Measurements from ENCODE around the gene RIT2.
"Not testable (repeated sequence)": the region's sequence is repeated elsewhere in the genome, so short reads cannot be mapped to it uniquely, and the experiment has no call there.

RIT2 gene

DNA sequence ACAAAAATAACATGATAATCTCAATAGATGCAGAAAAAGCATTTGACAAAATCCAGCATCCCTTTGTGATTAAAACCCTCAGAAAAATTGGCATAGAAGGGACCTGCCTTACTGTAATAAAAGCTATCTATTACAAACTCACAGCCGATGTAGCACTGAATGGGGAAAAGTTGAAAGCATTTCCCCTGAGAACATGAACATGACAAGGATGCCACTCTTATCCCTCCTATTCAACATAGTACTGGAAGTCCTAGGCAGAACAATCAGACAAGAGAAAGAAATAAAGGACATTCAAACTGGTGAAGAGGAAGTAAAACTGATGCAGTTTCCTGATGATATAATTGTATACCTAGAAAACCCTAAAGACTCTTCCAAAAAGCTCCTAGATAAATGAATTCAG lies 368.7 kb downstream of the RIT2 start:
- no peak overlapping the region for H3K4me2 ChIP-seq (ENCODE audit: low read length)
- H3K9me3 ChIP-seq (replicated peaks; ENCODE audit: low read length) = no peaks in the 10 kb centered on the region
- no peaks in the 10 kb centered on the region for H3K36me3 ChIP-seq (ENCODE audit: insufficient read depth, low read length)
- no peaks in the 10 kb centered on the region for H3K27me3 ChIP-seq (ENCODE audit: control insufficient read depth, insufficient read depth, low read length)
- no peak overlapping the region for H3K4me3 ChIP-seq (ENCODE audit: low read length)
- no peaks in the 10 kb centered on the region for H3K4me1 ChIP-seq (ENCODE audit: control insufficient read depth, insufficient read depth, low read length)
- no peak overlapping the region for H3K9ac ChIP-seq (ENCODE audit: low read depth, low read length)

DNA sequence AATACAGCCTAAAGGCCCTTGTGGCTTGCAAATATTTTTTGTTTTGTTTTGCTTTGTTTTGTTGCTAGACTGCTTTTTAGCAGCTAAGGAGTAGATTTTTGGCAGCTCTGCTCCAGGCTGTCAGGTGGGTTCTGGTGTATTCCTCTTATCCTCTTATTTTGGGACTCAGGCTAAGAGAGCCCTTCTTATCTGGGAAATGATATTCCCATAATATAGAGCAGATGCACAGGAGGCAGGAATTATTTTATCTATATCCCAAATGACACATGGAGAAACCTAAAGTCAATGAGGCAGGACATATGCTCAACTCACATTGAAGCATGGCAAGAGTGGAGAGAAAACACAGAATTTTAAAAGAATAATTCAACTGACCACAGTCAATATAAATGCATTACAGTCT lies 369.6 kb downstream of the RIT2 start:
- Histone ChIP-seq H3K27me3 (ENCODE audit: control insufficient read depth, insufficient read depth, low read length) (no peaks in the 10 kb centered on the region), H3K4me3 (ENCODE audit: low read length) (no peak overlapping the region), H3K4me2 (ENCODE audit: low read length) (no peak overlapping the region), H3K36me3 (ENCODE audit: insufficient read depth, low read length) (no peaks in the 10 kb centered on the region), H3K9ac (ENCODE audit: low read depth, low read length) (no peak overlapping the region), H3K4me1 (ENCODE audit: control insufficient read depth, insufficient read depth, low read length) (no peaks in the 10 kb centered on the region), H3K9me3 (replicated peaks; ENCODE audit: low read length) (no peaks in the 10 kb centered on the region)

DNA sequence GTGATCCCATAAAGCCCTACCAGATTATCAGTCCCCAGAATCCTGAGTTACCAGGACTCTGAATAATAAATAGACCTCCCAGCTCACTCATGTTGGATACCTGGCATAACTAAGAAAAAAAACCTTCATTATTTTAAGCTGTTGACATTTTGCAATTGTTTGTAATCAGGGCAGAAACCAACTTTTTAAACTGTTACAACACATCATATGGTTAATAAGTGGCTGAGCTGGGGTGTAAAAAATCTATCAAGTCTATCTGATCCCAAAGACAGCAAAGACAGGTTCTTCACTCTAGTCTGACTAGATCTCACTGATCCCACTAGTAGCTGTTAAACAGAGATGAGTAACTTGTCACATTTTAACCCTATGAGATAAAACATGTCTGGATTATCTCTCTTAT lies 370.3 kb downstream of the RIT2 start:
- Histone ChIP-seq H3K36me3 (ENCODE audit: insufficient read depth, low read length) (no peaks in the 10 kb centered on the region), H3K4me3 (ENCODE audit: low read length) (no peak overlapping the region), H3K27me3 (ENCODE audit: control insufficient read depth, insufficient read depth, low read length) (no peaks in the 10 kb centered on the region), H3K9me3 (replicated peaks; ENCODE audit: low read length) (no peaks in the 10 kb centered on the region), H3K4me2 (ENCODE audit: low read length) (no peak overlapping the region), H3K9ac (ENCODE audit: low read depth, low read length) (no peak overlapping the region), H3K4me1 (ENCODE audit: control insufficient read depth, insufficient read depth, low read length) (no peaks in the 10 kb centered on the region)

DNA sequence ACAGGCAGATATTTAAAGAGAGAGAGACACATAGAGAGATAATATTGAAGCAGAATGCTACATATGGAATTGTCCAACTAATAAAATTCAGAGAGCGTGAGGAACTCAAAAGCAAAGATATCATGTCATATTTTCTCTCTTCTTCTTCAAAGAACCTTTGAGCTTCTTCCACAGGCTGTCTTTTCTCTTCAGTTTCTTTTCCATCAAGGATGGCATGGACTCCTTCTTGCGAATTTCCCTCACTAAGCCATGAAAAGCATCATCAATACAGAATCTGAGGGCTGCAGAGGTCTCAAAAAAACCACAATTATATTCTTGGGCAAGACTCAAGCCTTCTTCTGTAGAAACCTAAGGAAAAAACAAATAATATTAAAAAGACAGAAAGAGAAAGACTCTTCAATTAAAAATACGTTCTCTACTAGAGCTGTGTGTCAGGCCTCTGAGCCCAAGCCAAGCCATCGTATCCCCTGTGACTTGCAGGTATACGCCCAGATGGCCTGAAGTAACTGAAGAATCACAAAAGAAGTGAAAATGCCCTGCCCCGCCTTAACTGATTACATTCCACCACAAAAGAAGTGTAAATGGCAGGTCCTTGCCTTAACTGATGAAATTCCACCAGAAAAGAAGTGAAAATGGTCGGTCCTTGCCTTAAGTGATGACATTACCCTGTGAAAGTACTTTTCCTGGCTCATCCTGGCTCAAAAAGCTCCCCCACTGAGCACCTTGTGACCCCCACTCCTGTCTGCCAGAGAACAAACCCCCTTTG lies 371.9 kb downstream of the RIT2 start:
- H3K9me3 ChIP-seq (replicated peaks; ENCODE audit: low read length) = no peaks in the 10 kb centered on the region
- H3K4me1 ChIP-seq (ENCODE audit: control insufficient read depth, insufficient read depth, low read length) = no peaks in the 10 kb centered on the region
- no peak overlapping the region for H3K4me3 ChIP-seq (ENCODE audit: low read length)
- no peaks in the 10 kb centered on the region for H3K36me3 ChIP-seq (ENCODE audit: insufficient read depth, low read length)
- H3K4me2 ChIP-seq (ENCODE audit: low read length) = no peak overlapping the region
- no peaks in the 10 kb centered on the region for H3K27me3 ChIP-seq (ENCODE audit: control insufficient read depth, insufficient read depth, low read length)
- no peak overlapping the region for H3K9ac ChIP-seq (ENCODE audit: low read depth, low read length)

DNA sequence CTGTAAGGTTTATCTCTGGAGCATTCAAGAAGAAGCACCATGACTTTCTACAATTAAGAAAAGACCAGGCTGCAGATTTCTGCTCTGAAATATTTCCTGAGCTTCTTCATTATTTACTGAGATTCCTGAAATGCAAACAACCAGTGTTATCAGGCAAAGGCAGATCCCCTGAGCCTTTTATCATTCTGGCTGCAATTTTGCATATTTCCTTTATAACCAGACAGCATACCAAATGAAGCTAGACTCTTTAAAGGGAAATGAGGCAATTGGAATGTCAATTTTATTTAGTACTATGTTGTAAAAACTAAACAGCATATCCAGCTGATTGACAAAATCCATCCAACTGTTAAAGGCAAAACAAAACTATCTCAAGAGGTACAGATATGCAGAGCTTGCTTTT lies 372.5 kb downstream of the RIT2 start:
- Histone ChIP-seq H3K9ac (ENCODE audit: low read depth, low read length) (no peak overlapping the region), H3K9me3 (replicated peaks; ENCODE audit: low read length) (no peaks in the 10 kb centered on the region), H3K36me3 (ENCODE audit: insufficient read depth, low read length) (no peaks in the 10 kb centered on the region), H3K4me3 (ENCODE audit: low read length) (no peak overlapping the region), H3K4me1 (ENCODE audit: control insufficient read depth, insufficient read depth, low read length) (no peaks in the 10 kb centered on the region), H3K4me2 (ENCODE audit: low read length) (no peak overlapping the region), H3K27me3 (ENCODE audit: control insufficient read depth, insufficient read depth, low read length) (no peaks in the 10 kb centered on the region)

DNA sequence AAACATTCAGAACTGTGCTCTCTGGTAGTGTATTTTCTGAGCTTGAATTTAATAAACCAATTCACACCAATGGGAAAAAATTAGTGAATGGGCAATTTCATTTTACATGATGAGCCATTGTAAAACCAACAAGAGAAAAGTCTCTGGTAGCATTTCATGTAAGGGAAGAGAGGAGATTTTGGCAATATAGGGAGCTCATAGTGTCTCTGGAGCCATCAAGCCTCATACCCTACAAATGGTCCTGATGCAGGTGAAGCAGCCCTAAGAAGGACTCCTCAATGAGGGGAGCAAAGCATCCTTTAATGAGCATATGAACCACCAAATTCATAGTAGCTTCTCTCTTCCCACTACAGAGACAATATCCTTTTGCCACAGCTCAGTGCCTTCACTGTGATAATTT lies 373.0 kb downstream of the RIT2 start:
- Histone ChIP-seq H3K9me3 (replicated peaks; ENCODE audit: low read length) (no peaks in the 10 kb centered on the region), H3K4me1 (ENCODE audit: control insufficient read depth, insufficient read depth, low read length) (no peaks in the 10 kb centered on the region), H3K36me3 (ENCODE audit: insufficient read depth, low read length) (no peaks in the 10 kb centered on the region), H3K4me3 (ENCODE audit: low read length) (no peak overlapping the region), H3K27me3 (ENCODE audit: control insufficient read depth, insufficient read depth, low read length) (no peaks in the 10 kb centered on the region), H3K9ac (ENCODE audit: low read depth, low read length) (no peak overlapping the region), H3K4me2 (ENCODE audit: low read length) (no peak overlapping the region)

DNA sequence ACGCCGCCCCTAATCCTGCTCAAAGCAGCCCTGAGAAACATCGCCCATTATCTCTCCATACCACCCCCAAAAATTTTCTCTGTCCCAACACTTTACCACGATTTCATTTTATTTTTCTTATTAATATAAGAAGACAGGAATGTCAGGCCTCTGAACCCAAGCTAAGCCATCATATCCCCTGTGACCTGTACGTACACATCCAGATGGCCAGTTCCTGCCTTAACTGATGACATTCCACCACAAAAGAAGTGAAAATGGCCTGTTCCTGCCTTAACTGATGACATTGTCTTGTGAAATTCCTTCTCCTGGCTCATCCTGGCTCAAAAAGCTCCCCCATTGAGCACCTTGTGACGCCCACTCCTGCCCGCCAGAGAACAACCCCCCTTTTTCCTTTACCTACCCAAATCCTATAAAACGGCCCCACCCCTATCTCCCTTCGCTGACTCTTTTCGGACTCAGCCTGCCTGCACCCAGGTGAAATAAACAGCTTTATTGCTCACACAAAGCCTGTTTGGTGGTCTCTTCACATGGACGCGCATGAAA lies 373.6 kb downstream of the RIT2 start:
- H3K4me2 ChIP-seq (ENCODE audit: low read length); H3K27me3 ChIP-seq (ENCODE audit: control insufficient read depth, insufficient read depth, low read length); H3K4me3 ChIP-seq (ENCODE audit: low read length); H3K36me3 ChIP-seq (ENCODE audit: insufficient read depth, low read length); H3K9ac ChIP-seq (ENCODE audit: low read depth, low read length); H3K9me3 ChIP-seq (replicated peaks; ENCODE audit: low read length); H3K4me1 ChIP-seq (ENCODE audit: control insufficient read depth, insufficient read depth, low read length): not testable (repeated sequence)

DNA sequence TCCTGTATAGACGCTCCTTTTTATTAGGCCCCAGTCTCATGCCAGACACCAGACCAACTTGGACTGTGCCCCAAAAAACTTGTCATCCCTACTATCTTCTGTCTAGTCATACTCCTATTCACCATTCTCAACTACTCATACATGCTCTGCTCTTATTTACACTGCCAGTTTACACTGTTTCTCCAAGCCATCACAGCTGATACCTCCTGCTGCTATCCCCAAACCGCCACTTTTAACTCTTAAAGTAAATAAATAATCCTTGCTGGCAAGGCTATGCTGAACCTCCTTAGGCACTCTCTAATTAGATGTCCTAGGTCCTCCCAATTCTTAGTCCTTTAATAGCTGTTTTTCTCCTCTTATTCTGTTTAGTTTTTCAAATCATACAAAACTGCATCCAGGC lies 374.2 kb downstream of the RIT2 start:
- not testable (repeated sequence) for H3K4me3 ChIP-seq (ENCODE audit: low read length); H3K27me3 ChIP-seq (ENCODE audit: control insufficient read depth, insufficient read depth, low read length); H3K9me3 ChIP-seq (replicated peaks; ENCODE audit: low read length); H3K4me1 ChIP-seq (ENCODE audit: control insufficient read depth, insufficient read depth, low read length); H3K9ac ChIP-seq (ENCODE audit: low read depth, low read length); H3K36me3 ChIP-seq (ENCODE audit: insufficient read depth, low read length); H3K4me2 ChIP-seq (ENCODE audit: low read length)

DNA sequence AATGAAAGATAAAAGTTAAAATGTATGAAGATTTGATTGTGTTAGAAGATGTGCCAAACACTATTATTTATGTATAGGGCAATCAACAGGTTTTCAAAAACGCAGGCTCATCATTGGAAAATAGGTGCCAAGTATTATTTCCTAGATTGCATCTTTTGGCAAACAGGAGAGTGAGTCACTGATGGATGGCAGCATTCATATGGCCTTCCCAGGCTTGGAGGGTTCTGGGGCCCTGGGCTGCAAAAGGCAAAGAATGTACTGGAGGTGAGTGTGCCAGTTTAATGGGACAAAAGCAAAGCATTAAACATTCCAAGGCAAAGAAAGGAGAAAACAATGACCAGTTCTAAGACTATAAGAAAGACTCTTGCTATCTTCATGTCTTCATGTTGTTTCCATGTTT lies 379.4 kb downstream of the RIT2 start:
- Histone ChIP-seq H3K4me1 (ENCODE audit: control insufficient read depth, insufficient read depth, low read length) (no peaks in the 10 kb centered on the region), H3K4me2 (ENCODE audit: low read length) (no peak overlapping the region), H3K4me3 (ENCODE audit: low read length) (no peak overlapping the region), H3K36me3 (ENCODE audit: insufficient read depth, low read length) (no peaks in the 10 kb centered on the region), H3K27me3 (ENCODE audit: control insufficient read depth, insufficient read depth, low read length) (no peaks in the 10 kb centered on the region), H3K9ac (ENCODE audit: low read depth, low read length) (no peak overlapping the region), H3K9me3 (replicated peaks; ENCODE audit: low read length) (no peaks in the 10 kb centered on the region)

DNA sequence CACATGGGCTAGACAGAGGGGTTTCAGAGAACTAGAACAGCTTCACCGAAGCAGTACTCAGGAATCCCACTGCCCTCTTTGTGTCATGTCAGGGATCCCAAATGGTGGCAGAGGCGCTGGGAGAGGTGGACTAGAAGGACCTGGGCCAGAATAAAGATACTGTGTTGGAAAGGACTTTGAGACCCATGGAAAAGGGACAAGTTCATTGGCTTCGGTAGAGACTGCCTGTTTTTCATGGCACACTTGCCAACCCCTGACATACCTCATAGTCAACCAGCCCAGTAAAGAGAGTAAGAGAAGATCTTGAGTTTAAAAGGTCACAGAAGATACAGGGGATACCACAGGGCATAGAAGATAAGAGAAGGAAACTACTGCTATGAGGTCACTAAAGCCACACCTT lies 381.0 kb downstream of the RIT2 start:
- H3K27me3 ChIP-seq (ENCODE audit: control insufficient read depth, insufficient read depth, low read length) = no peaks in the 10 kb centered on the region
- H3K9me3 ChIP-seq (replicated peaks; ENCODE audit: low read length) = no peaks in the 10 kb centered on the region
- no peak overlapping the region for H3K9ac ChIP-seq (ENCODE audit: low read depth, low read length)
- no peak overlapping the region for H3K4me3 ChIP-seq (ENCODE audit: low read length)
- no peaks in the 10 kb centered on the region for H3K4me1 ChIP-seq (ENCODE audit: control insufficient read depth, insufficient read depth, low read length)
- H3K36me3 ChIP-seq (ENCODE audit: insufficient read depth, low read length) = no peaks in the 10 kb centered on the region
- H3K4me2 ChIP-seq (ENCODE audit: low read length) = no peak overlapping the region

DNA sequence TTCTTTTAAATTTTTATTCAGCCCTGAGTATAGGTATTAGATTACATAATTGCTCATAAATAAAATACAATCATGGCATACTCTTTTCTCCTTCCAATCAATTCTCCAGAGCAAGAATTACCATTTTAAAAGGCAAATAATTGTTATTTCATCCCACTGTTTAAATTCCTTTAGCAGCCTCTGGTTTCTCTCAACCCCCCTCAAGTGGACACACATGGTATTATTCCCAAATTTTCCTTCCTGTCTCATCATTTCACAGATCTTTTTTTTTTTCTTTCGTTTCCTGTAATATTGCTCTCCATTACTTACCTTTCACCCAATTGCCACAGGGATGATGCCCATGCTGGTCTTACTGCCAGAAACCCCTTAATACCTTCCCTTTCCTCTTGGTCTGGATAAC lies 385.2 kb downstream of the RIT2 start:
- H3K4me2 ChIP-seq (ENCODE audit: low read length) = no peak overlapping the region
- H3K9me3 ChIP-seq (replicated peaks; ENCODE audit: low read length) = no peaks in the 10 kb centered on the region
- no peak overlapping the region for H3K9ac ChIP-seq (ENCODE audit: low read depth, low read length)
- H3K4me1 ChIP-seq (ENCODE audit: control insufficient read depth, insufficient read depth, low read length) = no peaks in the 10 kb centered on the region
- no peaks in the 10 kb centered on the region for H3K36me3 ChIP-seq (ENCODE audit: insufficient read depth, low read length)
- H3K27me3 ChIP-seq (ENCODE audit: control insufficient read depth, insufficient read depth, low read length) = no peaks in the 10 kb centered on the region
- no peak overlapping the region for H3K4me3 ChIP-seq (ENCODE audit: low read length)

DNA sequence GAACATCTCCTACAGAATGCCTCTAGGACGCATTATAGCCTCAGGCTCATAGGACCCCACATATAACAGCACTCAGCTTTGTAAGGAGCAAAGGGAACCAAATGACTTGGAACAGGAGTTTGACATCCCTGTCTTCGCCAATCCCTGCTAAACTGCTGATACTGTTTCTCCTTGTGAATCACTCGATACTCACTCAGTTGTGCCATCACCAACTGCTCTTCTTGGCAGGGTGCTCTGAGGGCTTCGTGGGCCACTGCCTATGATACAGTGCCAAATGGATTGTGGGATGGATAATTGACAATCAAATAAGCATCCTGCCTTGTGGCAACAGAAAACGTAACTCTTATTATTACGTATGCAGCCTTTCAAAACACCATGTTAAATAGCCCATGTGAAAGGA lies 396.3 kb downstream of the RIT2 start:
- Histone ChIP-seq H3K9me3 (replicated peaks; ENCODE audit: low read length) (no peaks in the 10 kb centered on the region), H3K4me1 (ENCODE audit: control insufficient read depth, insufficient read depth, low read length) (no peaks in the 10 kb centered on the region), H3K9ac (ENCODE audit: low read depth, low read length) (no peak overlapping the region), H3K36me3 (ENCODE audit: insufficient read depth, low read length) (no peaks in the 10 kb centered on the region), H3K4me2 (ENCODE audit: low read length) (no peak overlapping the region), H3K27me3 (ENCODE audit: control insufficient read depth, insufficient read depth, low read length) (no peaks in the 10 kb centered on the region), H3K4me3 (ENCODE audit: low read length) (no peak overlapping the region)
